Loucy (cell line): ENCODE results near the gene LANCL2.

ENCODE experiments used
- H2AFZ ChIP-seq: fragments of 200-600 bp; sonication (generic); 2 replicates; pipeline ENCODE4 v1.6.0; 2016; ENCODE audit warnings: antibody characterized with exemption, mild to moderate bottlenecking, low read length, moderate library complexity
- H3F3A ChIP-seq: fragments of 200-600 bp; 2 replicates; pipeline ENCODE4 v1.6.0; 2016; ENCODE audit warnings: antibody characterized with exemption, low read depth, mild to moderate bottlenecking
- H3K27me3 ChIP-seq: fragments of 200-600 bp; sonication (generic); 2 replicates; pipeline ENCODE4 v1.6.1; 2014; ENCODE audit warnings: low read length, mild to moderate bottlenecking; ENCODE audit not compliant: insufficient read depth, poor library complexity, severe bottlenecking
- H3K36me3 ChIP-seq: fragments of 200-600 bp; sonication (generic); 2 replicates; pipeline ENCODE4 v1.6.1; 2016; ENCODE audit warnings: low read length; ENCODE audit not compliant: insufficient read depth
- H3K4me1 ChIP-seq: fragments of 200-600 bp; sonication (generic); 2 replicates; pipeline ENCODE4 v1.5.1; 2014; ENCODE audit warnings: low read length, mild to moderate bottlenecking; ENCODE audit not compliant: insufficient read depth, poor library complexity, severe bottlenecking
- H3K4me2 ChIP-seq: fragments of 200-600 bp; sonication (generic); 2 replicates; pipeline ENCODE4 v1.6.0; 2014; ENCODE audit warnings: antibody characterized with exemption, low read length, low read depth, mild to moderate bottlenecking; ENCODE audit not compliant: poor library complexity, severe bottlenecking
- H3K4me3 ChIP-seq: fragments of 200-600 bp; sonication (generic); 2 replicates; pipeline ENCODE4 v1.5.1; 2014; ENCODE audit warnings: low read length, mild to moderate bottlenecking, mixed read lengths; ENCODE audit not compliant: poor library complexity, severe bottlenecking
- H3K79me2 ChIP-seq: fragments of 200-600 bp; sonication (generic); 2 replicates; pipeline ENCODE4 v1.6.1; 2014; ENCODE audit warnings: low read length; ENCODE audit not compliant: insufficient read depth
- H3K9ac ChIP-seq: fragments of 200-600 bp; sonication (generic); 2 replicates; pipeline ENCODE4 v1.6.0; 2014; ENCODE audit warnings: mild to moderate bottlenecking, low read depth, low read length, moderate library complexity; ENCODE audit not compliant: poor library complexity, severe bottlenecking
- H3K9me2 ChIP-seq: fragments of 200-600 bp; sonication (generic); replicated peaks from 2 replicates; pipeline ENCODE4 v1.6.1; 2016; ENCODE audit warnings: low read depth, low read length, mixed read lengths
- H3K9me3 ChIP-seq: fragments of 200-600 bp; sonication (generic); 2 replicates; pipeline ENCODE4 v1.6.1; 2014; ENCODE audit warnings: mild to moderate bottlenecking, antibody characterized with exemption, low read length, low read depth; ENCODE audit not compliant: insufficient read depth
- H4K20me1 ChIP-seq: fragments of 200-600 bp; sonication (generic); 2 replicates; pipeline ENCODE4 v1.6.0; 2014; ENCODE audit warnings: antibody characterized with exemption, low read length, mild to moderate bottlenecking; ENCODE audit not compliant: insufficient read depth, poor library complexity, severe bottlenecking
- EZH2phosphoT487 ChIP-seq: fragments of 200-600 bp; IDR thresholded peaks from 2 replicates; pipeline ENCODE4 v1.6.1; 2018; ENCODE audit warnings: antibody characterized with exemption, mild to moderate bottlenecking, moderate library complexity, borderline replicate concordance
- TF ChIP-seq, protein P1 (sequence below): fragments of 200-600 bp; sonication (generic); conservative IDR thresholded peaks from 2 replicates; pipeline ENCODE4 v1.5.1; 2014; ENCODE audit warnings: mild to moderate bottlenecking, antibody characterized with exemption, low read length

LANCL2 gene

DNA sequence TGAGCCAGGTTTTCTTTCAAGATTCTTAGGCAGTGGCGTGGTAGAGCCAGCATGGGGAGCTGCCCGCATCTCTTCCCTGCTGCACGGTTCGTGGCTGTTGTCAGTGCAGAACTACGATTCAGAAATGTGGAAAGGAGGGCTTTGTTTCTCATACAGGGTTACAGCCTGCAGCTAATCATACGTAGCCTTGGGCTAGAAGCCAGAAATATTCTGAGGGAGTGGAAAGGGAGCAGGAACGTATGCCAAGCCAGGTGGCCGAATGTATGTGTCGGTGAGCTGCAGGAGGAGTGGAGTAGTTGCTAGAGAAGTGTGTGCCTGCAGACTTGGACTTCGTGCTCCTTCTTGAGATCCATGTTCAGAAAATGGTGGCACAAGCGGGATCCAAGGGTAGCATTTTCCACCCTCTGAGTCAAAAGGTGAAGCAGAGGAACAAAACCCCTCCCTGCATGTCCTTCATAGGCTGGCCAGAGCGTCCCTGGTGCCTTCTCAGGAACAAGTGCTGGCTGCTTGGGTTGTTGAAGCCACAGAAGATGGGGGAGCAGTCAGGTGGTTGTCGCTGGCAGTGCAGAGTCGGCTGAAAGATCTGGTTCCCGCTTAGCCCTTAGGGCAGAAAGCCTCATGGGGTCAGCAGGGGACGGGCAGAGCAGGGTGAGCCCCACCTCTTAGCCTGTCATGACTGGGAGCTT, 40.9 kb downstream of the LANCL2 start:
- TF ChIP-seq, protein P1, sequence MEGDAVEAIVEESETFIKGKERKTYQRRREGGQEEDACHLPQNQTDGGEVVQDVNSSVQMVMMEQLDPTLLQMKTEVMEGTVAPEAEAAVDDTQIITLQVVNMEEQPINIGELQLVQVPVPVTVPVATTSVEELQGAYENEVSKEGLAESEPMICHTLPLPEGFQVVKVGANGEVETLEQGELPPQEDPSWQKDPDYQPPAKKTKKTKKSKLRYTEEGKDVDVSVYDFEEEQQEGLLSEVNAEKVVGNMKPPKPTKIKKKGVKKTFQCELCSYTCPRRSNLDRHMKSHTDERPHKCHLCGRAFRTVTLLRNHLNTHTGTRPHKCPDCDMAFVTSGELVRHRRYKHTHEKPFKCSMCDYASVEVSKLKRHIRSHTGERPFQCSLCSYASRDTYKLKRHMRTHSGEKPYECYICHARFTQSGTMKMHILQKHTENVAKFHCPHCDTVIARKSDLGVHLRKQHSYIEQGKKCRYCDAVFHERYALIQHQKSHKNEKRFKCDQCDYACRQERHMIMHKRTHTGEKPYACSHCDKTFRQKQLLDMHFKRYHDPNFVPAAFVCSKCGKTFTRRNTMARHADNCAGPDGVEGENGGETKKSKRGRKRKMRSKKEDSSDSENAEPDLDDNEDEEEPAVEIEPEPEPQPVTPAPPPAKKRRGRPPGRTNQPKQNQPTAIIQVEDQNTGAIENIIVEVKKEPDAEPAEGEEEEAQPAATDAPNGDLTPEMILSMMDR, result no peak
- TF ChIP-seq EZH2phosphoT487, result no peak
- H3K4me2 ChIP-seq, result no peak overlapping the region
- no peaks in the 10 kb centered on the region for H3K9me2 ChIP-seq
- H4K20me1 ChIP-seq, result no peaks in the 10 kb centered on the region
- no peak overlapping the region for H2AFZ ChIP-seq
- H3K4me1 ChIP-seq, result no peaks in the 10 kb centered on the region
- no peaks in the 10 kb centered on the region for H3F3A ChIP-seq
- no peak overlapping the region for H3K4me3 ChIP-seq
- no peak overlapping the region for H3K9ac ChIP-seq
- no peaks in the 10 kb centered on the region for H3K79me2 ChIP-seq
- no peaks in the 10 kb centered on the region for H3K27me3 ChIP-seq
- no peaks in the 10 kb centered on the region for H3K9me3 ChIP-seq
- no peaks in the 10 kb centered on the region for H3K36me3 ChIP-seq

DNA sequence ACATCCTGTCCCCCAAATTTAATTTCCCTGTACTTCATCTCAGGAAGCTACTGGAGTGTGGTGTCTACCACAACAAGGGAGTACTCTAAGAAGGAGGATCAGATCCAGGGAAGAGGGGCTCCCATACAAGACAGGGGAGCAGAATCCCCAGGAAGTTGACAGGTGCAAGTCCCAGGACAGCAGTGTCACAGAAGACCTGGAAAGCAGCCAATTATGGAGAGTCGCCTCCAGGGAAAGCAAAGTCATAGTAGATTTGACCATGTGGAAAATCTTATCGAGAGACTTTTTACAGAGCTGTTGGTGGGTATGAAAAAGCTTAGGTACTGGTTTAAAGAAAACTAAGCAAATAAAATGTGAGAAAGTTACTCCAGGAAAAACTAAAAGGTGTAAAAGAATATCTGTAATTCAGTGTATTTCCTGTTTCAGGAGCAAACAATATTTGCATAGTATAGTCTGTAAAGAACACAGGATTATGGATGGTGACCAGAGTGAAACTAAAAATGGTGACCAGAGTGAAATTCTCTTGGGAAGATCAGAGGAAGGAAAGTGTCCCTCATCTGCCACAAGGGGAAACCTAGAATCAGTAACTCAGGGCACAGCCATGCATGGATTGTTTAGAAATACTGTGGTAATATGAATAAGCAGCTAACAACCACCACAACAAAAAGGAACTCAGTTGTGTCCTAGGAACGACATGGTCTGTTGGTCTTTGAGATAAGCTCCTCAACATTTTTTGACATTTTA, 44.5 kb downstream of the LANCL2 start:
- H3K4me1 ChIP-seq, result no peaks in the 10 kb centered on the region
- H3K79me2 ChIP-seq, result no peaks in the 10 kb centered on the region
- no peaks in the 10 kb centered on the region for H3K9me2 ChIP-seq
- no peak overlapping the region for H3K4me3 ChIP-seq
- H3K9ac ChIP-seq, result no peak overlapping the region
- H3K9me3 ChIP-seq, result no peaks in the 10 kb centered on the region
- H3K4me2 ChIP-seq, result no peak overlapping the region
- H3K36me3 ChIP-seq, result no peaks in the 10 kb centered on the region
- no peaks in the 10 kb centered on the region for H3K27me3 ChIP-seq
- no peak for TF ChIP-seq EZH2phosphoT487
- no peaks in the 10 kb centered on the region for H4K20me1 ChIP-seq
- H3F3A ChIP-seq, result no peaks in the 10 kb centered on the region
- H2AFZ ChIP-seq, result no peak overlapping the region

- Histone ChIP-seq H4K20me1 (no peaks in the 10 kb centered on the region), H2AFZ (no peak overlapping the region)
These were observed 45.6 kb downstream of the LANCL2 start for GRCh38 chr7:55410667-55411239.

More at GRCh38 chr7:55410667-55411239, 45.6 kb downstream of the LANCL2 start:
- Histone ChIP-seq H3K79me2 (no peaks in the 10 kb centered on the region), H3K4me2 (no peak overlapping the region), H3K9me3 (no peaks in the 10 kb centered on the region), H3K9ac (no peak overlapping the region), H3K27me3 (no peaks in the 10 kb centered on the region), H3K9me2 (no peaks in the 10 kb centered on the region), H3K4me3 (no peak overlapping the region), H3K4me1 (no peaks in the 10 kb centered on the region), H3K36me3 (no peaks in the 10 kb centered on the region), H3F3A (no peaks in the 10 kb centered on the region)
- no peak for TF ChIP-seq EZH2phosphoT487
- TF ChIP-seq, protein P1, result no peak
